Smooth muscle cell (in vitro differentiated cells): ENCODE measurements around the gene ARPP21. TPM values are rescaled to one million over a fixed set of nuclear protein-coding genes. Genes with fewer than 3 reads are reported as not detected.
"Not testable (repeated sequence)": the region's sequence is repeated elsewhere in the genome, so short reads cannot be mapped to it uniquely, and the experiment has no call there.

Experiments
- DNase-seq: peaks from one replicate; lab custom pipeline; 2025; ENCODE audit not compliant: unreplicated experiment; lab: John Stamatoyannopoulos, UW
- H2AFZ ChIP-seq: fragments of 200-600 bp; sonication (generic); 2 replicates; pipeline ENCODE4 v1.6.0; 2016; ENCODE audit warnings: antibody characterized with exemption, low read depth, mild to moderate bottlenecking
- H3F3A ChIP-seq: fragments of 200-600 bp; sonication (generic); 2 replicates; pipeline ENCODE4 v1.6.0; 2017; ENCODE audit warnings: antibody characterized with exemption, low read depth
- H3K27ac ChIP-seq: fragments of 200-600 bp; sonication (generic); 2 replicates; pipeline ENCODE4 v1.5.1; 2016; ENCODE audit warnings: low read depth, mild to moderate bottlenecking
- H3K27me3 ChIP-seq: fragments of 200-600 bp; sonication (generic); 2 replicates; pipeline ENCODE4 v1.6.1; 2016; ENCODE audit warnings: low read depth, mild to moderate bottlenecking
- H3K36me3 ChIP-seq: fragments of 200-600 bp; sonication (generic); 2 replicates; pipeline ENCODE4 v1.5.1; 2016; ENCODE audit warnings: low read depth
- H3K4me1 ChIP-seq: fragments of 200-600 bp; sonication (generic); 2 replicates; pipeline ENCODE4 v1.5.1; 2016; ENCODE audit warnings: low read depth
- H3K4me2 ChIP-seq: fragments of 200-600 bp; sonication (generic); 2 replicates; pipeline ENCODE4 v1.6.0; 2016; ENCODE audit warnings: mild to moderate bottlenecking
- H3K4me3 ChIP-seq: fragments of 200-600 bp; sonication (generic); 2 replicates; pipeline ENCODE4 v1.5.1; 2016; ENCODE audit warnings: mild to moderate bottlenecking
- H3K79me2 ChIP-seq: fragments of 200-600 bp; sonication (generic); 2 replicates; pipeline ENCODE4 v1.6.0; 2016; ENCODE audit warnings: low read depth, mild to moderate bottlenecking
- H3K9ac ChIP-seq: fragments of 200-600 bp; sonication (generic); 2 replicates; pipeline ENCODE4 v1.6.0; 2016; ENCODE audit warnings: low read depth
- H3K9me3 ChIP-seq: fragments of 200-600 bp; sonication (generic); replicated peaks from 2 replicates; pipeline ENCODE4 v1.5.1; 2016; ENCODE audit warnings: low read depth
- H4K20me1 ChIP-seq: fragments of 200-600 bp; sonication (generic); 2 replicates; pipeline ENCODE4 v1.6.0; 2016; ENCODE audit warnings: low read depth
- CTCF ChIP-seq: fragments of 200-600 bp; sonication (generic); IDR thresholded peaks from 2 replicates; pipeline ENCODE4 v1.5.1; 2017; ENCODE audit warnings: borderline replicate concordance, mild to moderate bottlenecking, antibody characterized with exemption; ENCODE audit not compliant: insufficient read depth, poor library complexity, severe bottlenecking
- WGBS: methylation state at CpG from one replicate; pipeline ENCODE4 v1.1.7; 2016; ENCODE audit warnings: low lambda C conversion rate; 5-methylcytosine and 5-hydroxymethylcytosine counted together
- polyA plus RNA-seq: library from polyadenylated mRNA; unstranded; fragments of >200 nt; fragmentation: Nextera tagmentation; extraction: Ambion mirVana; gene quantifications from 2 replicates; pipeline ENCODE4 v1.2.1, GENCODE V29; 2016
- total RNA-seq: library from RNA; depleted of rRNA; stranded (reverse); fragments of >200 nt; gene quantifications from 2 replicates; pipeline ENCODE4 v1.2.3, GENCODE V29; 2014

ARPP21 gene
- total and polyA plus RNA-seq, 2 experiments from 2014 or later, result not detected

- Histone ChIP-seq H3K4me1 (no peaks in the 10 kb centered on the region), H2AFZ (no peak overlapping the region), H4K20me1 (no peaks in the 10 kb centered on the region), H3K9ac (no peak overlapping the region), H3K4me2 (no peak overlapping the region), H3K36me3 (no peaks in the 10 kb centered on the region), H3K79me2 (no peaks in the 10 kb centered on the region), H3K9me3 (no peaks in the 10 kb centered on the region), H3K4me3 (no peak overlapping the region), H3K27me3 (peaks cover 4% of the 10 kb centered on the region), H3F3A (no peaks in the 10 kb centered on the region), H3K27ac (no peak overlapping the region)
- no peak for TF ChIP-seq CTCF
- 80% methylated on average over 1 of the region's 1 CpG for WGBS
- no peak for DNase-seq
Observed at GRCh38 chr3:35790764-35791163, 151.4 kb downstream of the ARPP21 start.

DNA sequence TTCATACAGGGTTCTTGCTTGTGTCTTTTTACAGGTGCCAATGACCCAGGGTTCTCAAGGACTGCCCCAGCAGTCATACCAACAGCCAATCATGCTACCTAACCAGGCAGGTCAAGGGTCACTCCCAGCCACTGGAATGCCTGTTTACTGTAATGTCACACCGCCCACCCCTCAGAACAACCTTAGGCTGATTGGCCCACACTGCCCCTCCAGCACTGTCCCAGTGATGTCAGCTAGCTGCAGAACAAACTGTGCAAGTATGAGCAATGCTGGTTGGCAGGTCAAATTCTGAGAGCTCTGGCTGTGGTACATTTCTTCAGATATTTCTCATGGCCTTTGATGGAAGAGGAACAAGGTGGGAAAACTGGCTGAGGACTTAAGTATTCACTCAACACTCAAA, 154.3 kb downstream of the ARPP21 start:
- H3K9me3 ChIP-seq, result no peaks in the 10 kb centered on the region
- 96% methylated on average over 1 of the region's 1 CpG for WGBS
- H3K4me3 ChIP-seq, result no peak overlapping the region
- no peak overlapping the region for H3K4me2 ChIP-seq
- no peaks in the 10 kb centered on the region for H3K4me1 ChIP-seq
- H2AFZ ChIP-seq, result no peak overlapping the region
- no peak for TF ChIP-seq CTCF
- no peak for DNase-seq
- no peaks in the 10 kb centered on the region for H3F3A ChIP-seq
- H3K27me3 ChIP-seq, result peaks cover 4% of the 10 kb centered on the region
- no peaks in the 10 kb centered on the region for H3K36me3 ChIP-seq
- no peak overlapping the region for H3K9ac ChIP-seq
- no peaks in the 10 kb centered on the region for H3K79me2 ChIP-seq
- H4K20me1 ChIP-seq, result no peaks in the 10 kb centered on the region
- H3K27ac ChIP-seq, result no peak overlapping the region

DNA sequence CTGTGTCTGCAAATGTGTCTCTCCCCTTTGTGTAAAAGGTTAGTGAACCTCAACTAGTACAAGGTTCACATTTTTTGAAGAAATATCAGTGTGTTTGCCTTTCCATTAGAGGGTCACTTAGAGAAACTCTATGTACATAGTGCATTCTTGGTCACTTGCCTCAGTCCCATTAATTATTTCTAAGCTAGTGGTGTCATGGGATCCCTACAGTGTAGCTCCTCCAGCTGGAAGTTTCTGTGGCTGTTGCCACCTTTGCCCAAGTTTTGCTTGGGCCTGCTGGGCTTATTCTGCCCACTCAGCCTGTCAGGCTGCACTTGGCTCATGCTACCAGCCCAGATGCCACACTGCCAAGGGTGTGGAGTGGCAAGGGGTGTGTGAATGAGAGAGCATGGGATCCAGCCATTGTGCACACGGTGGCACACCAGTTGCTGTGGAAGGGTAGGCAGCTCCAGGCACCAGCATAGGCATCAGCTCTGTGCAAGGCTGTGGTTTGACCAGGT, 161.7 kb downstream of the ARPP21 start:
- DNase-seq, result no peak
- H3K4me1 ChIP-seq, result no peaks in the 10 kb centered on the region
- H3K36me3 ChIP-seq, result no peaks in the 10 kb centered on the region
- no peak overlapping the region for H3K27ac ChIP-seq
- H3K9me3 ChIP-seq, result no peaks in the 10 kb centered on the region
- H3K4me2 ChIP-seq, result no peak overlapping the region
- H2AFZ ChIP-seq, result no peak overlapping the region
- H3K79me2 ChIP-seq, result no peaks in the 10 kb centered on the region
- H4K20me1 ChIP-seq, result no peaks in the 10 kb centered on the region
- peaks cover 4% of the 10 kb centered on the region for H3K27me3 ChIP-seq
- H3K4me3 ChIP-seq, result no peak overlapping the region
- WGBS, result 82% methylated on average over 1 of the region's 1 CpG
- H3F3A ChIP-seq, result no peaks in the 10 kb centered on the region
- no peak for TF ChIP-seq CTCF
- H3K9ac ChIP-seq, result no peak overlapping the region

- Histone ChIP-seq H3K9ac (no peak overlapping the region), H3K27ac (no peak overlapping the region), H3K4me2 (no peak overlapping the region), H3K36me3 (no peaks in the 10 kb centered on the region), H3K4me1 (no peaks in the 10 kb centered on the region), H3K9me3 (no peaks in the 10 kb centered on the region), H3K79me2 (no peaks in the 10 kb centered on the region), H3K27me3 (no peaks in the 10 kb centered on the region), H4K20me1 (no peaks in the 10 kb centered on the region), H2AFZ (no peak overlapping the region), H3K4me3 (no peak overlapping the region), H3F3A (no peaks in the 10 kb centered on the region)
- WGBS, result 82% methylated on average over 4 of the region's 4 CpGs
- DNase-seq, result no peak
- no peak for TF ChIP-seq CTCF
Observed at GRCh38 chr3:35814531-35814930, 175.2 kb downstream of the ARPP21 start.

GRCh38 chr3:35815796-35816195, 176.5 kb downstream of the ARPP21 start:
- H3K9me3 ChIP-seq, H4K20me1 ChIP-seq, H3K36me3 ChIP-seq, H3K27ac ChIP-seq, H3F3A ChIP-seq, H3K9ac ChIP-seq, DNase-seq, H2AFZ ChIP-seq, H3K27me3 ChIP-seq, H3K4me1 ChIP-seq, H3K4me2 ChIP-seq, H3K79me2 ChIP-seq, H3K4me3 ChIP-seq: not testable (repeated sequence)
